Large intestine (tissue), 3 donors: Measurements from ENCODE around the gene SYS1. TPM values are rescaled to one million over a fixed set of nuclear protein-coding genes. Genes with fewer than 3 reads are reported as not detected.
A peak's percentile ranks its signal among the peaks of the same experiment; 100 is the strongest.

Source experiments
- DNase-seq, 2 donors: peaks; one replicate each; pipeline versions ENCODE4 v3.0.0 to v3.0.0-alpha.2; 2013
- H3K27ac ChIP-seq: one replicate; pipeline ENCODE4 v1.5.1; 2013; ENCODE audit warnings: low read length
- H3K27me3 ChIP-seq: 2 replicates; pipeline ENCODE4 v1.6.1; 2013; ENCODE audit warnings: low read length; ENCODE audit not compliant: control insufficient read depth, insufficient read depth
- H3K36me3 ChIP-seq: 2 replicates; pipeline ENCODE4 v1.6.1; 2013; ENCODE audit warnings: low read length; ENCODE audit not compliant: control insufficient read depth, insufficient read depth
- H3K4me1 ChIP-seq: one replicate; pipeline ENCODE4 v1.6.1; 2013; ENCODE audit warnings: low read length; ENCODE audit not compliant: control insufficient read depth, insufficient read depth
- H3K4me3 ChIP-seq: one replicate; pipeline ENCODE4 v1.5.1; 2013; ENCODE audit warnings: low read length
- H3K9me3 ChIP-seq: one replicate; pipeline ENCODE4 v1.6.1; 2013; ENCODE audit warnings: mild to moderate bottlenecking, low read depth, low read length, moderate library complexity; ENCODE audit not compliant: control insufficient read depth
- WGBS: methylation state at CpG from one replicate; pipeline ENCODE4 v1.1.5; 2013; ENCODE audit warnings: low lambda C conversion rate; ENCODE audit not compliant: insufficient coverage; 5-methylcytosine and 5-hydroxymethylcytosine counted together
- polyA plus RNA-seq: library from polyadenylated mRNA; unstranded; fragments of 120-200 nt; gene quantifications from one replicate; pipeline ENCODE4 v1.2.1, GENCODE V29; 2013

The SYS1 gene
- polyA plus RNA-seq, 1 donor = 31.7 TPM

- Histone ChIP-seq H3K9me3 (no peaks in the 10 kb centered on the region), H3K27me3 (no peaks in the 10 kb centered on the region), H3K4me1 (peaks cover 21% of the 10 kb centered on the region), H3K36me3 (no peaks in the 10 kb centered on the region), H3K4me3 (no peak within 1 kb of the TSS), H3K27ac (peak within 1 kb of the TSS; percentile 30)
- DNase-seq = no peak
- no CpG with 5 or more reads among the region's 1 CpG for WGBS
These were observed 15.2 kb downstream of the SYS1 start, which contains the start of gene TP53TG5 for GRCh38 chr20:45378191-45378590. Gene TP53TG5 (minus strand): TSS chr20:45378325. CDS start chr20:45378236, 89 bp downstream.

GRCh38 chr20:45387274-45387673 lies 24.3 kb downstream of the SYS1 start:
- Histone ChIP-seq H3K27ac (no peak overlapping the region), H3K36me3 (no peaks in the 10 kb centered on the region), H3K9me3 (no peaks in the 10 kb centered on the region), H3K4me3 (no peak overlapping the region), H3K4me1 (no peaks in the 10 kb centered on the region), H3K27me3 (no peaks in the 10 kb centered on the region)
- WGBS = no CpG with 5 or more reads among the region's 1 CpG
- DNase-seq = no peak

DNA sequence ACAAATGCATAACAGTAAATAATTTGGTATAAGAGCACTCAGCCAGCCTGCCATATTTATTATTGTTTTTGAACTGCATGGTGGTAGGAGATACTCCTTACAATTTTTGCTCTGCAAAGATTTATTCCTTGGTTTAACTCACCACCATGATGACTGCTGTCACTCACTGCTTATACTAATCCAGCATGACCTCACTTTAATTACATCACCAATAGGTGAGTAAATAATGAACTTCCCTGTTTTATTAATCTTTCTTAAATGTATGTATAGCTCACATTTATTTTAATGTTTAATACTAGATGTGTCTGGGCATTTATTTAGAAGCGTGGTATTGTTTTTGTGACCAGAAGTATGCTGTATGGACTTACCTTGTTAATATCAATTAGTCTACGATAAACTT lies 28.0 kb downstream of the SYS1 start:
- H3K36me3 ChIP-seq = peaks cover 2% of the 10 kb centered on the region
- WGBS = no CpG with 5 or more reads among the region's 2 CpGs
- no peak overlapping the region for H3K27ac ChIP-seq
- no peaks in the 10 kb centered on the region for H3K9me3 ChIP-seq
- no peaks in the 10 kb centered on the region for H3K27me3 ChIP-seq
- no peak overlapping the region for H3K4me3 ChIP-seq
- H3K4me1 ChIP-seq = no peaks in the 10 kb centered on the region
- no peak for DNase-seq

DNA sequence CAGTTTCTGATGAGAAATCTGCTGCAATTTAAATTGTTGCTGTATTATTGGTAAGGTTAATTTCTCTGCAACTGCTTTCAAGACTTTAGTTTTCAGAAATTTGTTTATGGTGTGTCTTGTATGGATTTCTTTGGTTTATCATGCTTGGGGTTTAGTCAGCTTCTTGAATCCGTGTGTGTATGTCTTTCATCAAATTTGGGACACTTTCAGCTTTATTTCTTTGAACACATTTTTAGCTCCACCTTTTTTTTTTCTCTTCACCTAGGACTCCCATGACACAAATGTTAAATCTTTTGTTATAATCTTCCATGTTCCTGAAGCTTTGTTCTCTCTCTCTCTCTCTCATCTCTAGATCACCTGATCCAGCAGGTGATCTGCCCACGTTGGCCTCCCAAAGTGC lies 28.6 kb downstream of the SYS1 start:
- Histone ChIP-seq H3K27me3 (no peaks in the 10 kb centered on the region), H3K4me3 (no peak overlapping the region), H3K36me3 (peaks cover 2% of the 10 kb centered on the region), H3K27ac (no peak overlapping the region), H3K4me1 (no peaks in the 10 kb centered on the region), H3K9me3 (no peaks in the 10 kb centered on the region)
- DNase-seq = no peak
- 79% methylated on average over 1 of the region's 2 CpGs for WGBS

DNA sequence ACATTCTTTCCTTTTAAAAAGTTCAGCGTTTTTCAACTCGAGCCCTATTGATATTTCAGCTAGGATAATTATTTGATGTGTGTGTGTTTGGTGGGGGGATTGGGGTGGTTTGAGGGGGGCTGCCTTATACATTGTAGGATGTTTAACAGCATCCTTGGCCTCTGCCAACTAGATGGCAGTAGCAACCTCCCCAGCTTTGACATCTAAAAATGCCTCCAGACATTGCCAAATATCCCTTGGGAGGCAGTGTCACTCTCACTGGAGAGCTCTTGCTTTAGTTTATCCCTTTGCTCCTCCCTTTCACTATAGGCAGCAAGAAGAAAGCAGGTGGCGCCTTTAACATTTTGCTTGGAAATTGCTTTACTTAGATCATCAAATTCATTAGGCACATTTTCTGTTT lies 29.8 kb downstream of the SYS1 start:
- H3K4me1 ChIP-seq = no peaks in the 10 kb centered on the region
- peaks cover 2% of the 10 kb centered on the region for H3K36me3 ChIP-seq
- no peak for DNase-seq
- no peaks in the 10 kb centered on the region for H3K27me3 ChIP-seq
- H3K4me3 ChIP-seq = no peak overlapping the region
- H3K9me3 ChIP-seq = no peaks in the 10 kb centered on the region
- no CpG with 5 or more reads among the region's 3 CpGs for WGBS
- H3K27ac ChIP-seq = no peak overlapping the region

- Histone ChIP-seq H3K27ac (no peak overlapping the region), H3K36me3 (peaks cover 2% of the 10 kb centered on the region), H3K27me3 (no peaks in the 10 kb centered on the region), H3K4me1 (no peaks in the 10 kb centered on the region), H3K9me3 (no peaks in the 10 kb centered on the region), H3K4me3 (no peak overlapping the region)
- no peak for DNase-seq
- no CpG with 5 or more reads among the region's 21 CpGs for WGBS
These were observed 31.5 kb downstream of the SYS1 start for GRCh38 chr20:45394221-45395113.

DNA sequence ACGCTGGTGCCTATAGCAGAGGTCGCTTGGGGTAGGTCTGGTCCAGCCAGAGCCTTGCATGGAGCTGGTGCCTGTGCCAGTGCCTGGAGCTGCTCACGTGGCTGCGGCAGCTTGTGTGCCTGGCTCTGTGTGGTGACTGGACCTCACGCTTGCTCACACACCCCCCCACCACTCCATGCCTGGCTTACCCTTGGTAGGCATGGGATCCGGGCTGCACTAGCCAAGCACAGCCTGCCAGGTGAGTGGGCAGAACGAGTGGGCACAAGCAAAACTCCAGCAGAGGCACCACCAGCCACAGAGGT lies 32.1 kb downstream of the SYS1 start:
- Histone ChIP-seq H3K27me3 (no peaks in the 10 kb centered on the region), H3K27ac (no peak overlapping the region), H3K4me3 (no peak overlapping the region), H3K4me1 (no peaks in the 10 kb centered on the region), H3K36me3 (peaks cover 2% of the 10 kb centered on the region), H3K9me3 (no peaks in the 10 kb centered on the region)
- WGBS = no CpG with 5 or more reads among the region's 7 CpGs
- no peak for DNase-seq

GRCh38 chr20:45399018-45399417 lies 36.1 kb downstream of the SYS1 start:
- H3K27ac ChIP-seq = no peak overlapping the region
- DNase-seq = no peak
- 100% methylated on average over 1 of the region's 1 CpG for WGBS

GRCh38 chr20:45400346-45401031 lies 37.5 kb downstream of the SYS1 start:
- Histone ChIP-seq H3K36me3 (no peaks in the 10 kb centered on the region), H3K4me3 (no peak overlapping the region), H3K27me3 (peaks cover 3% of the 10 kb centered on the region), H3K9me3 (peaks cover 5% of the 10 kb centered on the region), H3K27ac (no peak overlapping the region), H3K4me1 (peaks cover 2% of the 10 kb centered on the region)
- no CpG with 5 or more reads among the region's 6 CpGs for WGBS
- no peak for DNase-seq

More at GRCh38 chr20:45399018-45399417, 36.1 kb downstream of the SYS1 start:
- H3K9me3 ChIP-seq = peaks cover 5% of the 10 kb centered on the region
- peaks cover 2% of the 10 kb centered on the region for H3K36me3 ChIP-seq
- H3K4me3 ChIP-seq = no peak overlapping the region
- no peaks in the 10 kb centered on the region for H3K4me1 ChIP-seq
- no peaks in the 10 kb centered on the region for H3K27me3 ChIP-seq

DNA sequence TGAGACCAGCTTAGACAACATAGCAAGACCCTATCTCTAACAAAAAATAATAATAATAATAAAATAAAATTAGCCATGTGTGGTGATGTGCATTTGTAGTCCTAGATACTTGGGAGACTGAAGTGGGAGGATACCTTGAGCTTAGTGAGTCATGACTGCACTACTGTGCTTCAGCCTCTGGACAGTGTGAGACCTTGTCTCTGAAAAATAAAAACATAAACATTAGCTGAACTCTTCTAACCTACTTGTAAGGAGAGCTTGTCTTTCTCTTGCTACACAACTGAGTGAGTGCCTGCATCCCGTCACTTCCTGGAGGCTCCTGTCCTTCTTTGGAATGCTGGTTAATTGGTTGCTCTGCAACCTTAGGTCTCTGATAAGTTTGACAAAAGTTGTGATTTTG lies 40.0 kb downstream of the SYS1 start:
- Histone ChIP-seq H3K4me1 (peaks cover 8% of the 10 kb centered on the region), H3K4me3 (no peak overlapping the region), H3K36me3 (no peaks in the 10 kb centered on the region), H3K27me3 (peaks cover 15% of the 10 kb centered on the region), H3K27ac (no peak overlapping the region), H3K9me3 (peaks cover 5% of the 10 kb centered on the region)
- no CpG with 5 or more reads among the region's 1 CpG for WGBS
- DNase-seq = no peak
